Naive thymus-derived CD4-positive, alpha-beta T cell (primary cell): Measurements from ENCODE around the gene DSCAM. TPM values are rescaled to one million over a fixed set of nuclear protein-coding genes. Genes with fewer than 3 reads are reported as not detected.

Experiments used
- ATAC-seq: fragments of 150-1000 bp; cut with Tn5 transposase; 2 replicates; pipeline ENCODE4 v1.10.0; 2021; ENCODE audit warnings: mild to moderate bottlenecking, moderate library complexity
- CTCF ChIA-PET: fragments of 350-600 bp; sonication (Branson Sonifier 250); formaldehyde crosslinking; loops from one replicate; lab custom pipeline; 2021; ENCODE audit warnings: antibody characterized with exemption; lab: Charles Lee
- POLR2A ChIA-PET: fragments of 350-600 bp; sonication (Branson Sonifier 250); formaldehyde crosslinking; loops from one replicate; lab custom pipeline; 2021; ENCODE audit warnings: antibody characterized with exemption, inconsistent platforms; lab: Charles Lee
- DNase-seq, 9 donors: peaks; one replicate each; pipeline versions ENCODE4 v3.0.0 to v3.0.0-alpha.2; 2020 to 2022; ENCODE audit warnings: mixed read lengths in 1 of 9
- H3K27ac ChIP-seq: one replicate; pipeline ENCODE4 v1.7.0; 2013; ENCODE audit warnings: mild to moderate bottlenecking, low read depth, low read length, moderate library complexity
- H3K27me3 ChIP-seq, 2 donors: one replicate each; pipeline ENCODE4 v1.7.0; 2013; ENCODE audit warnings: low read length in 2 of 2, mild to moderate bottlenecking in 2 of 2, moderate library complexity in 2 of 2; ENCODE audit not compliant: control insufficient read depth in 2 of 2, insufficient read depth in 2 of 2
- H3K36me3 ChIP-seq, 3 experiments: 1 replicate in 2 of 3; 2 replicates in 1 of 3; pipeline ENCODE4 v1.7.0; 2013; ENCODE audit warnings: low read length in 3 of 3, mild to moderate bottlenecking in 3 of 3, moderate library complexity in 1 of 3; ENCODE audit not compliant: insufficient read depth in 3 of 3, control insufficient read depth in 2 of 3
- H3K4me1 ChIP-seq, 2 donors: one replicate each; pipeline ENCODE4 v1.7.0; 2013; ENCODE audit warnings: low read length in 2 of 2, mild to moderate bottlenecking in 2 of 2, moderate library complexity in 1 of 2; ENCODE audit not compliant: control insufficient read depth in 2 of 2, insufficient read depth in 2 of 2
- H3K4me3 ChIP-seq: 2 replicates; pipeline ENCODE4 v1.7.0; 2013; ENCODE audit warnings: mild to moderate bottlenecking, low read length
- H3K9me3 ChIP-seq, 3 experiments: 1 replicate in 2 of 3; 2 replicates in 1 of 3; pipeline ENCODE4 v1.7.0; 2013; ENCODE audit warnings: low read length in 3 of 3; ENCODE audit not compliant: control insufficient read depth in 2 of 3
- H3K27ac Mint-ChIP-seq, 9 donors: one replicate each; pipeline ENCODE4 v1.8.0; 2020 to 2022; ENCODE audit warnings: mixed read lengths in 9 of 9, mild to moderate bottlenecking in 8 of 9, moderate library complexity in 5 of 9, inconsistent platforms in 2 of 9
- H3K27me3 Mint-ChIP-seq, 5 donors: one replicate each; pipeline ENCODE4 v1.8.0; 2021 to 2022; ENCODE audit warnings: mixed read lengths in 5 of 5, mild to moderate bottlenecking in 1 of 5
- H3K36me3 Mint-ChIP-seq, 5 donors: one replicate each; pipeline ENCODE4 v1.8.0; 2020 to 2022; ENCODE audit warnings: mixed read lengths in 5 of 5, mild to moderate bottlenecking in 3 of 5, inconsistent platforms in 1 of 5
- H3K4me1 Mint-ChIP-seq, 7 donors: one replicate each; pipeline ENCODE4 v1.8.0; 2020 to 2022; ENCODE audit warnings: mixed read lengths in 7 of 7, mild to moderate bottlenecking in 3 of 7, inconsistent platforms in 1 of 7
- H3K4me3 Mint-ChIP-seq, 10 donors: one replicate each; pipeline ENCODE4 v1.8.0; 2020 to 2022; ENCODE audit warnings: mild to moderate bottlenecking in 10 of 10, mixed read lengths in 10 of 10, moderate library complexity in 6 of 10, inconsistent platforms in 2 of 10
- H3K9me3 Mint-ChIP-seq, 11 donors: one replicate each; pipeline ENCODE4 v1.8.0; 2020 to 2022; ENCODE audit warnings: mixed read lengths in 11 of 11, mild to moderate bottlenecking in 4 of 11, inconsistent platforms in 1 of 11, moderate library complexity in 1 of 11
- intact Hi-C, 2 donors: fragments of 100-400 bp; cut with micrococcal nuclease; formaldehyde crosslinking; loops; one replicate each; pipeline ENCODE4 v1.15.1; 2023
- polyA plus RNA-seq, 2 donors: library from polyadenylated mRNA; unstranded; fragments of 300-500 nt; fragmentation: Illumina TruSeq; gene quantifications; one replicate each; pipeline ENCODE4 v1.2.3, GENCODE V29; 2021
- total RNA-seq, 6 experiments: library from RNA in 5 of 6; stranded (reverse) in 5 of 6; gene quantifications; 1 replicate in 5 of 6; 2 replicates in 1 of 6; pipeline ENCODE4 v1.2.3 and lab custom pipeline; 2021 to 2026

The DSCAM gene
- total and polyA plus RNA-seq, 7 experiments from 2014 or later = not detected

DNA sequence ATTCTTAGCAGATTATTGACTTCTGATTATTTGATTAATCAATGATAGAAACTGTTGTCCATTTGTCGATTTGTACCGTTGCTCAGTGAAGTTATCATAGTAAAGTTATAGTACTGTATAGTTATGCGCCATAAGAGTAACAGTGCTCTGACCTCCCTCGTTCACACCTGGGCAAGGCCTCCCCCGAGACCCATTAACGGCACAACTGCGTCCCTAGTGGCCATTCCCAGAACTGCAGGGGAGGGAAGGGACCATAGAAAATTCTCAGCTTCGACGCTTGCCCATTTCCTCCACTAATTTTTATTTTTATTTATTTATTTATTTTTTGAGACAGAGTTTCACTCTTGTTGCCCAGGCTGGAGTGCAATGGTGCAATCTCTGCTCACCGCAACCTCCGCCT is 334.4 kb downstream of the DSCAM start:
- no peak overlapping the region for H3K4me3 Mint-ChIP-seq
- CTCF ChIA-PET = no interaction called here
- no peak overlapping the region for H3K27ac Mint-ChIP-seq
- intact Hi-C loops = no loop called here
- no peaks in the 10 kb centered on the region for H3K9me3 ChIP-seq
- DNase-seq (no peak), ATAC-seq (no peak)
- no peaks in the 10 kb centered on the region for H3K4me1 ChIP-seq
- H3K9me3 Mint-ChIP-seq = peaks cover 0 to 8% (median 0%) of the 10 kb centered on the region in 11 donors
- H3K27me3 ChIP-seq = no peaks in the 10 kb centered on the region
- H3K27me3 Mint-ChIP-seq = peaks cover 0 to 5% (median 0%) of the 10 kb centered on the region in 5 donors
- H3K27ac ChIP-seq = no peak overlapping the region
- POLR2A ChIA-PET = no interaction called here
- no peaks in the 10 kb centered on the region for H3K36me3 ChIP-seq
- H3K4me3 ChIP-seq = no peak overlapping the region
- H3K4me1 Mint-ChIP-seq = no peaks in the 10 kb centered on the region
- H3K36me3 Mint-ChIP-seq = no peaks in the 10 kb centered on the region

DNA sequence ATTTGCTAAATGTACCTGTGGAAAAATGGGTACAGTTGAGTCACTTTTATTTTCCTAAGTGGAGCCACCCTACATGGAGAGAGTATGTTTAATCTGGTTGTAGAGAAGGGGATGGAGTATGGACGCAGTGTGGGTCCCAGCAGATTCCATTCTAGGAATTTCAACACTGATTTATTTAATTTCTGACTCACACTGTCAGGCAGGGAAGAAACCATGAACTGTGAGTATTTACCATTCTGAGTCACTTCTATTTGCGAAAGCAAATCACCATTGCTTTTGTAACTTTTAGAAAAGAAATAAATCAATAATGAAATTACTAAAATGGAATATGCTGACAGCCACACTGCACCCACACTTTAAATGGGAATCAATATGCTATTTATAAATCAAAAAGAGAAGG is 339.0 kb downstream of the DSCAM start:
- H3K4me3 Mint-ChIP-seq = no peak overlapping the region
- H3K36me3 Mint-ChIP-seq = no peaks in the 10 kb centered on the region
- peaks cover 0 to 3% (median 0%) of the 10 kb centered on the region in 5 donors for H3K27me3 Mint-ChIP-seq
- intact Hi-C loops = no loop called here
- no peaks in the 10 kb centered on the region for H3K9me3 ChIP-seq
- no peaks in the 10 kb centered on the region for H3K4me1 ChIP-seq
- H3K27me3 ChIP-seq = no peaks in the 10 kb centered on the region
- no peak overlapping the region for H3K4me3 ChIP-seq
- H3K27ac ChIP-seq = no peak overlapping the region
- DNase-seq = no peak
- ATAC-seq = no peak
- H3K27ac Mint-ChIP-seq = no peak overlapping the region
- H3K4me1 Mint-ChIP-seq = no peaks in the 10 kb centered on the region
- H3K36me3 ChIP-seq = no peaks in the 10 kb centered on the region
- CTCF ChIA-PET = no interaction called here
- POLR2A ChIA-PET = no interaction called here
- peaks cover 0 to 8% (median 1%) of the 10 kb centered on the region in 11 donors for H3K9me3 Mint-ChIP-seq

DNA sequence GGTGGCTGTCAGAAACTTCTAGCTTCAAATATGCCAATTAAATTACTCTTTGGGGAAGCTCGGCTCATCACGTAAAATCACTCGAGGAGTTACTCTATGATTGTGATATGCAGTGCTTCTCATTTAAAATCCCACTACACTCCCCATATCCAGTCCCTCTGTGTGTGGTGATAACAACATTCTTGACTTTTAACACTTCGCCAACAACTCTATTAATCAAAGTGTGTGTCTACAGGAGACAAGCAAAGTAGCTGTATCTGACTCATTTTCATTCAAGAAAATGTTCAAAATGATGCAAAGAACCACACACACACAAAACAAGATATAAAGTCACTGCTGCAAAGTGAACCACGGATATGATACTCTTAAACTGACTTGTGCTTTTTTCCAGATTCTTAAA is 341.3 kb downstream of the DSCAM start:
- Histone ChIP-seq H3K36me3 (no peaks in the 10 kb centered on the region), H3K4me1 (no peaks in the 10 kb centered on the region), H3K27ac (no peak overlapping the region), H3K4me3 (no peak overlapping the region), H3K9me3 (no peaks in the 10 kb centered on the region), H3K27me3 (no peaks in the 10 kb centered on the region)
- Mint-ChIP-seq H3K36me3 (no peaks in the 10 kb centered on the region), H3K4me1 (no peaks in the 10 kb centered on the region), H3K27me3 (no peaks in the 10 kb centered on the region), H3K9me3 (peaks cover 0 to 3% (median 0%) of the 10 kb centered on the region in 11 donors), H3K27ac (no peak overlapping the region), H3K4me3 (no peak overlapping the region)
- DNase-seq (no peak), ATAC-seq (no peak)
- ChIA-PET POLR2A (no interaction called here), CTCF (no interaction called here)
- intact Hi-C loops = no loop called here

DNA sequence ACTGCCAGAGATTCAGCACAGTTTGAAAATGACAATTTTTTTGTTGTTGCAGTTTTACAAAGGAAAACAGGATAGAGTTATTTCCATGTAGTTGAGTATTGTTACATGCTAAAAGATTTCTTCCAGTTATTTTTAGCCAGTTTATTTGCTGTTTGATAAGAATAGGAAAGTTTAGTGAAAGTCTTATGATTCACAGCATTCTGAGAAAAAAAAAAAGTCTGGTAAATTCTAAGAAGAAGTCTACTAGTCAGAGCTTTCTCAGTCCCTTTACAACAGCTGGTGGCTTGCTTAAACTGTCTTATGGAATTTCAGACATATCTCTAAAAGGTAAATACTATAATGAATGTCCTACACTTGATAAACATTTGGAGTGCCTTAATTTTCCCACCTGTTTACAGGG is 341.7 kb downstream of the DSCAM start:
- Mint-ChIP-seq H3K36me3 (no peaks in the 10 kb centered on the region), H3K4me3 (no peak overlapping the region), H3K27ac (no peak overlapping the region), H3K27me3 (no peaks in the 10 kb centered on the region), H3K4me1 (no peaks in the 10 kb centered on the region), H3K9me3 (peaks cover 0 to 3% (median 0%) of the 10 kb centered on the region in 11 donors)
- intact Hi-C loops = no loop called here
- H3K4me1 ChIP-seq = no peaks in the 10 kb centered on the region
- no peak overlapping the region for H3K4me3 ChIP-seq
- no peaks in the 10 kb centered on the region for H3K36me3 ChIP-seq
- DNase-seq (no peak), ATAC-seq (no peak)
- H3K27me3 ChIP-seq = no peaks in the 10 kb centered on the region
- no peaks in the 10 kb centered on the region for H3K9me3 ChIP-seq
- ChIA-PET CTCF (no interaction called here), POLR2A (no interaction called here)
- no peak overlapping the region for H3K27ac ChIP-seq

DNA sequence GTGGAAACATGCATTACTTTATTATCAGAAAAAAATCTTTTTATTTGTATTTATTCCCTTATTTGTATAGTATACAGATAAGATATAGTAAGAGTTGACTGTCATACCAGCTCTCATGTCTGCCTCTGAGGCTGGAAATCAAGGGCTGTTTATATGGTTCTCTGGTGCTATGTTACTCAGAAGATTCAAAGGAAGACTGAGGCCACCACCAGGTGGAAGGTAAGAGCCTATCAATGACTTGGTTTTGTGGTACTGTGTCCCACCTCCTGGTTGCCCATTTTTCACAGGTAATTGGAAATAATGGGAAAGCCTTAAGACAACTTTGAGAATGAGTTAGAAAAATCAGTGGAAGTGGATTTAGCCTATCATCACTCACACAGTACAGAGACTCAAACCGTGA is 342.1 kb downstream of the DSCAM start:
- ATAC-seq = no peak

DNA sequence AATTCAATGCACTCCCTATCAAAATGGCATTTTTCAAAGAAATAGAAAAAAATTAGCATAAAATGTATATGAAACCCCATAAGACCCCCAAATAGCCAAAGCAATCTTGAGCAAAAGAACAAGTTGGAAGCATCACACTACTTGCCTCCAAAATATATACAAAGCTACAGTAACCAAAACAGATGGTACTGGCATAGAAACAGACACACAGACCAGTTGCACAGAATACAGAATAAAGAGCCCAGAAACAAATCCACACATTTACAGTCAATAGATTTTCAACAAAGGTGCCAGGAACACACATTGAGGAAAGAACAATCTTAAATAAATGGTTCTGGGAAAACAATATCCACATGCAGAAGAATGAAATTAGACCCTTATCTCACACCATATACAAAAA is 350.8 kb downstream of the DSCAM start:
- Mint-ChIP-seq H3K27me3 (peaks cover 0 to 6% (median 0%) of the 10 kb centered on the region in 5 donors), H3K27ac (no peak overlapping the region), H3K36me3 (peaks cover 0 to 5% (median 0%) of the 10 kb centered on the region in 5 donors), H3K9me3 (peaks cover 6 to 27% (median 13%) of the 10 kb centered on the region in 11 donors), H3K4me3 (no peak overlapping the region), H3K4me1 (no peaks in the 10 kb centered on the region)
- ATAC-seq (no peak), DNase-seq (no peak)
- Histone ChIP-seq H3K36me3 (no peaks in the 10 kb centered on the region), H3K9me3 (peaks cover 0 to 6% (median 0%) of the 10 kb centered on the region in 3 experiments), H3K4me1 (no peaks in the 10 kb centered on the region), H3K4me3 (no peak overlapping the region), H3K27ac (no peak overlapping the region), H3K27me3 (no peaks in the 10 kb centered on the region)
- CTCF ChIA-PET = no interaction called here
- intact Hi-C loops = no loop called here
- POLR2A ChIA-PET = no interaction called here

More for the DNA sequence above, 342.1 kb downstream of the DSCAM start:
- no peaks in the 10 kb centered on the region for H3K4me1 ChIP-seq
- intact Hi-C loops = no loop called here
- DNase-seq = no peak
- H3K4me3 Mint-ChIP-seq = no peak overlapping the region
- no peaks in the 10 kb centered on the region for H3K27me3 Mint-ChIP-seq
- no peak overlapping the region for H3K4me3 ChIP-seq
- H3K36me3 Mint-ChIP-seq = no peaks in the 10 kb centered on the region
- no peak overlapping the region for H3K27ac Mint-ChIP-seq
- H3K4me1 Mint-ChIP-seq = no peaks in the 10 kb centered on the region
- CTCF ChIA-PET = no interaction called here
- H3K9me3 ChIP-seq = no peaks in the 10 kb centered on the region
- POLR2A ChIA-PET = no interaction called here
- H3K27me3 ChIP-seq = no peaks in the 10 kb centered on the region
- H3K36me3 ChIP-seq = no peaks in the 10 kb centered on the region
- peaks cover 0 to 3% (median 0%) of the 10 kb centered on the region in 11 donors for H3K9me3 Mint-ChIP-seq
- H3K27ac ChIP-seq = no peak overlapping the region

DNA sequence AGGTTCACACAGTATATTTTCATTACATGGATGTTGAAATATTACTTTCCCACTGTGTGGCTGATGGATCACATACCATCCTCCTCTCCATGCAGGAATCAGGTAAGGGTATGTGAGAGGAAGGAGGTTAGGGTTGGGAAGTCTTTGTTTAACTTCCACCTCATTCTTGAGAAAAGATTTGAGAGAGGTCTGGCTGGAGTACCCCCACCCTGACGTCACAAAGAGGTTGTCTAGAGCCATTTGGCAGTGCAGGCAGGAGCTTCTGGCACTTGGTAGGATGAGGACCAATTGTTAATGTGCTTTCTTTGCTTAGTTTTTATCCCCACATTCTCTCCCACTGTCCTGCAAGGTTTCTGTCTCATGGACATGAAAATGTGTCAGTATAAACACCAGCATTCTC is 356.6 kb downstream of the DSCAM start:
- Histone ChIP-seq H3K4me3 (no peak overlapping the region), H3K9me3 (peaks cover 0 to 6% (median 0%) of the 10 kb centered on the region in 3 experiments), H3K4me1 (no peaks in the 10 kb centered on the region), H3K27ac (no peak overlapping the region), H3K27me3 (no peaks in the 10 kb centered on the region), H3K36me3 (no peaks in the 10 kb centered on the region)
- Mint-ChIP-seq H3K36me3 (peaks cover 0 to 5% (median 0%) of the 10 kb centered on the region in 5 donors), H3K27me3 (peaks cover 0 to 10% (median 6%) of the 10 kb centered on the region in 5 donors), H3K4me3 (no peak overlapping the region), H3K27ac (no peak overlapping the region), H3K4me1 (no peaks in the 10 kb centered on the region), H3K9me3 (peaks cover 6 to 38% (median 16%) of the 10 kb centered on the region in 11 donors)
- ChIA-PET POLR2A (no interaction called here), CTCF (no interaction called here)
- intact Hi-C loops = no loop called here
- no peak for DNase-seq
- ATAC-seq = no peak
